Measurements from ENCODE around the gene PTPRM.
"Not testable (repeated sequence)": the region's sequence is repeated elsewhere in the genome, so short reads cannot be mapped to it uniquely, and the experiment has no call there.

PTPRM gene

GRCh38 chr18:7955175-7955574, 388.1 kb downstream of the PTPRM start:
- DNase-seq = no peak

GRCh38 chr18:7957297-7957696, 390.2 kb downstream of the PTPRM start:
- DNase-seq = no peak

- no peak for DNase-seq
These were observed 391.2 kb downstream of the PTPRM start for GRCh38 chr18:7958081-7958896.

- no peak for DNase-seq
These were observed 391.7 kb downstream of the PTPRM start for GRCh38 chr18:7958897-7959146.

- not testable (repeated sequence) for DNase-seq
These were observed 399.6 kb downstream of the PTPRM start for GRCh38 chr18:7966682-7967081.

- no peak for DNase-seq
These were observed 407.2 kb downstream of the PTPRM start for GRCh38 chr18:7974200-7974874.

- DNase-seq = no peak
These were observed 410.8 kb downstream of the PTPRM start for GRCh38 chr18:7977897-7978296.

- DNase-seq = no peak
These were observed 411.7 kb downstream of the PTPRM start for GRCh38 chr18:7978834-7979233.

GRCh38 chr18:7979714-7980113, 412.6 kb downstream of the PTPRM start:
- DNase-seq = no peak

GRCh38 chr18:7980136-7980535, 413.0 kb downstream of the PTPRM start:
- DNase-seq = no peak

- no peak for DNase-seq
These were observed 413.5 kb downstream of the PTPRM start for GRCh38 chr18:7980656-7981055.

GRCh38 chr18:7982216-7982615, 415.1 kb downstream of the PTPRM start:
- no peak for DNase-seq

- DNase-seq = no peak
These were observed 420.3 kb downstream of the PTPRM start for GRCh38 chr18:7987284-7987976.

- no peak for DNase-seq
These were observed 423.6 kb downstream of the PTPRM start for GRCh38 chr18:7990670-7991069.

GRCh38 chr18:8001711-8002301, 434.7 kb downstream of the PTPRM start:
- no peak for DNase-seq

- no peak for DNase-seq
These were observed 437.0 kb downstream of the PTPRM start for GRCh38 chr18:8003878-8004675.

- no peak for DNase-seq
These were observed 437.7 kb downstream of the PTPRM start for GRCh38 chr18:8004792-8005191.

- no peak for DNase-seq
These were observed 438.9 kb downstream of the PTPRM start for GRCh38 chr18:8005870-8006569.

GRCh38 chr18:8006979-8007378, 439.9 kb downstream of the PTPRM start:
- no peak for DNase-seq

GRCh38 chr18:8008033-8008432, 440.9 kb downstream of the PTPRM start:
- DNase-seq = no peak

- DNase-seq = no peak
These were observed 444.2 kb downstream of the PTPRM start for GRCh38 chr18:8011361-8011760.

- DNase-seq = no peak
These were observed 444.8 kb downstream of the PTPRM start for GRCh38 chr18:8011906-8012305.

Measured in inflammatory macrophage treated with lipopolysaccharide for 1 hour (primary cell).